A549 (cell line): Measurements from ENCODE around the gene OR8G5. TPM values are rescaled to one million over a fixed set of nuclear protein-coding genes. Genes with fewer than 3 reads are reported as not detected.

Experiments
- ATAC-seq, 2 experiments: fragments of 200-7000 bp in 1 of 2; fragments of >200 bp in 1 of 2; cut with Nextera tagmentation in 1 of 2; cut with Tn5 transposase in 1 of 2; 3 replicates each; pipeline versions ENCODE4 v1.8.0 to v1.9.1; 2018 to 2020; ENCODE audit warnings: mild to moderate bottlenecking in 1 of 2, moderate library complexity in 1 of 2
- CTCF ChIA-PET: fragments of 300-600 bp; sonication (Branson Sonifier 250); formaldehyde crosslinking; extraction: SDS; loops from one replicate; lab custom pipeline; 2021; ENCODE audit warnings: antibody characterized with exemption, inconsistent platforms; lab: Yijun Ruan, JAX
- POLR2A ChIA-PET: fragments of 350-600 bp; formaldehyde crosslinking; extraction: SDS; loops from one replicate; lab custom pipeline; 2021; ENCODE audit warnings: antibody characterized with exemption, inconsistent platforms; lab: Yijun Ruan, JAX
- DNase-seq, 2 experiments: peaks; one replicate each; pipeline versions ENCODE4 v3.0.0 to v3.0.0-alpha.2; 2011 to 2016; ENCODE audit warnings: low read depth in 1 of 2, low spot score in 1 of 2
- FAIRE-seq: peaks from 2 replicates; lab custom pipeline; 2011; peaks lifted over from hg19 to GRCh38; lab: Jason Lieb, UNC
- H3K27ac ChIP-seq, 2 experiments: fragments of >200 bp; sonication (Bioruptor Twin); formaldehyde crosslinking; 3 replicates each; pipeline ENCODE4 v1.5.1; 2016 to 2017
- H3K4me1 ChIP-seq: fragments of >200 bp; sonication (Bioruptor Twin); formaldehyde crosslinking; 3 replicates; pipeline ENCODE4 v1.6.1; 2016
- H3K4me2 ChIP-seq: fragments of >200 bp; sonication (Bioruptor Twin); formaldehyde crosslinking; 3 replicates; pipeline ENCODE4 v1.6.1; 2016
- H3K4me3 ChIP-seq: fragments of >200 bp; sonication (Bioruptor Twin); formaldehyde crosslinking; 3 replicates; pipeline ENCODE4 v1.5.1; 2016
- H3K9me3 ChIP-seq: fragments of >200 bp; sonication (Bioruptor Twin); formaldehyde crosslinking; 3 replicates; pipeline ENCODE4 v1.6.1; 2016
- BHLHE40 ChIP-seq: IDR thresholded peaks from 2 replicates; pipeline ENCODE4 v1.6.1; 2012; ENCODE audit warnings: low read depth, low read length, inconsistent platforms
- CBX8 ChIP-seq: fragments of 200-600 bp; sonication (generic); IDR thresholded peaks from 2 replicates; pipeline ENCODE4 v1.6.1; 2016
- EHMT2 ChIP-seq: fragments of 200-600 bp; sonication (generic); IDR thresholded peaks from 2 replicates; pipeline ENCODE4 v1.6.1; 2016; ENCODE audit warnings: antibody characterized with exemption, low read depth, mild to moderate bottlenecking, moderate library complexity
- GATA3 ChIP-seq: IDR thresholded peaks from 2 replicates; pipeline ENCODE4 v1.6.1; 2012; ENCODE audit warnings: borderline replicate concordance
- HEYL ChIP-seq: fragments of 250-450 bp; sonication (Bioruptor Pico); IDR thresholded peaks from 2 replicates; pipeline ENCODE4 v1.8.0; 2021; ENCODE audit warnings: mild to moderate bottlenecking, moderate library complexity
- HOXB13 ChIP-seq: fragments of 250-450 bp; sonication (Bioruptor Pico); IDR thresholded peaks from 2 replicates; pipeline ENCODE4 v1.5.0; 2020; ENCODE audit warnings: low read depth, mild to moderate bottlenecking, moderate library complexity
- JUN ChIP-seq, 2 experiments: fragments of >200 bp; sonication (Bioruptor Twin); formaldehyde crosslinking; IDR thresholded peaks; 2 replicates in 1 of 2; 3 replicates in 1 of 2; pipeline ENCODE4 v1.6.1; 2016 to 2017
- KDM1A ChIP-seq: fragments of 200-600 bp; sonication (generic); IDR thresholded peaks from 2 replicates; pipeline ENCODE4 v1.6.1; 2016; ENCODE audit warnings: low read depth, mild to moderate bottlenecking
- MAFK ChIP-seq: fragments of 450-650 bp; IDR thresholded peaks from 2 replicates; pipeline ENCODE4 v1.6.1; 2014; ENCODE audit not compliant: partially characterized antibody
- MAZ ChIP-seq: fragments of 150-350 bp; IDR thresholded peaks from 2 replicates; pipeline ENCODE4 v1.6.1; 2014; ENCODE audit warnings: antibody characterized with exemption, low read depth, low read length, borderline replicate concordance
- TFCP2L1 ChIP-seq: fragments of 250-450 bp; sonication (Bioruptor Pico); IDR thresholded peaks from 2 replicates; pipeline ENCODE4 v1.5.0; 2021; ENCODE audit warnings: mild to moderate bottlenecking
- TP53 ChIP-seq: fragments of 250-450 bp; sonication (Bioruptor Pico); IDR thresholded peaks from 2 replicates; pipeline ENCODE4 v1.5.0; 2021; ENCODE audit warnings: mild to moderate bottlenecking, moderate library complexity
- ZSCAN20 ChIP-seq: fragments of 250-450 bp; sonication (Bioruptor Pico); IDR thresholded peaks from 2 replicates; pipeline ENCODE4 v1.8.0; 2022; ENCODE audit warnings: mild to moderate bottlenecking, moderate library complexity
- WGBS: methylation state at CpG from one replicate; pipeline ENCODE4 v1.1.6; 2017; ENCODE audit errors: missing lambda C conversion rate; 5-methylcytosine and 5-hydroxymethylcytosine counted together
- polyA plus RNA-seq, 4 experiments: library from polyadenylated mRNA; depleted of rRNA in 3 of 4; stranded (reverse); fragments of >200 nt; fragmentation: RNase III in 1 of 4; extraction: RNeasy Plus Mini Kit Qiagen cat#74134 plus additional on column Dnase treatment in 1 of 4; gene quantifications; 2 replicates in 3 of 4; 3 replicates in 1 of 4; pipeline ENCODE4 v1.2.3, GENCODE V29; 2011 to 2017
- TF ChIP-seq, protein P1 (sequence below): fragments of >200 bp; sonication (Bioruptor Twin); formaldehyde crosslinking; IDR thresholded peaks from 3 replicates; pipeline ENCODE4 v1.5.1; 2016
- TF ChIP-seq, protein P2 (sequence below): fragments of 450-650 bp; IDR thresholded peaks from 2 replicates; pipeline ENCODE4 v1.6.1; 2014; ENCODE audit warnings: antibody characterized with exemption
- TF ChIP-seq, protein P3 (sequence below): fragments of >200 bp; sonication (Bioruptor Twin); formaldehyde crosslinking; IDR thresholded peaks from 3 replicates; pipeline ENCODE4 v1.6.1; 2016
- TF ChIP-seq, protein P4 (sequence below): fragments of >200 bp; sonication (Bioruptor Twin); formaldehyde crosslinking; IDR thresholded peaks from 2 replicates; pipeline ENCODE4 v1.6.1; 2016
- TF ChIP-seq, protein P5 (sequence below): fragments of 200-600 bp; sonication (generic); IDR thresholded peaks from 2 replicates; pipeline ENCODE4 v1.6.1; 2016; ENCODE audit warnings: antibody characterized with exemption, mild to moderate bottlenecking, moderate library complexity

Gene OR8G5
- polyA plus RNA-seq, 2 of the 4 experiments (the other 2 are of a cell fraction) = not detected

GRCh38 chr11:124209824-124210357, 46.3 kb upstream of the OR8G5 start:
- POLR2A ChIA-PET = no interaction called here
- ATAC-seq (no peak), FAIRE-seq (no peak)

GRCh38 chr11:124210421-124210820, 45.8 kb upstream of the OR8G5 start:
- no peaks in the 10 kb centered on the region for H3K9me3 ChIP-seq
- WGBS = no CpG with 5 or more reads among the region's 5 CpGs
- no peaks in the 10 kb centered on the region for H3K4me1 ChIP-seq
- TF ChIP-seq MAFK = no peak
- no peak for TF ChIP-seq GATA3
- TF ChIP-seq JUN (IDR thresholded peaks at IDR 0.05) = no peak
- TF ChIP-seq, protein P1, sequence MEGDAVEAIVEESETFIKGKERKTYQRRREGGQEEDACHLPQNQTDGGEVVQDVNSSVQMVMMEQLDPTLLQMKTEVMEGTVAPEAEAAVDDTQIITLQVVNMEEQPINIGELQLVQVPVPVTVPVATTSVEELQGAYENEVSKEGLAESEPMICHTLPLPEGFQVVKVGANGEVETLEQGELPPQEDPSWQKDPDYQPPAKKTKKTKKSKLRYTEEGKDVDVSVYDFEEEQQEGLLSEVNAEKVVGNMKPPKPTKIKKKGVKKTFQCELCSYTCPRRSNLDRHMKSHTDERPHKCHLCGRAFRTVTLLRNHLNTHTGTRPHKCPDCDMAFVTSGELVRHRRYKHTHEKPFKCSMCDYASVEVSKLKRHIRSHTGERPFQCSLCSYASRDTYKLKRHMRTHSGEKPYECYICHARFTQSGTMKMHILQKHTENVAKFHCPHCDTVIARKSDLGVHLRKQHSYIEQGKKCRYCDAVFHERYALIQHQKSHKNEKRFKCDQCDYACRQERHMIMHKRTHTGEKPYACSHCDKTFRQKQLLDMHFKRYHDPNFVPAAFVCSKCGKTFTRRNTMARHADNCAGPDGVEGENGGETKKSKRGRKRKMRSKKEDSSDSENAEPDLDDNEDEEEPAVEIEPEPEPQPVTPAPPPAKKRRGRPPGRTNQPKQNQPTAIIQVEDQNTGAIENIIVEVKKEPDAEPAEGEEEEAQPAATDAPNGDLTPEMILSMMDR = no peak
- ATAC-seq = no peak
- POLR2A ChIA-PET = no interaction called here
- CTCF ChIA-PET = no interaction called here
- DNase-seq = no peak
- H3K4me3 ChIP-seq = no peak overlapping the region
- no peak overlapping the region for H3K4me2 ChIP-seq
- H3K27ac ChIP-seq = no peak overlapping the region
- no peak for FAIRE-seq

More at GRCh38 chr11:124209824-124210357, 46.3 kb upstream of the OR8G5 start:
- CTCF ChIA-PET = no interaction called here
- Histone ChIP-seq H3K4me2 (no peak overlapping the region), H3K4me1 (no peaks in the 10 kb centered on the region), H3K4me3 (no peak overlapping the region), H3K27ac (no peak overlapping the region), H3K9me3 (no peaks in the 10 kb centered on the region)
- no peak for DNase-seq
- WGBS = 0% methylated on average over 1 of the region's 6 CpGs
- TF ChIP-seq MAZ = no peak
- TF ChIP-seq, protein P2, sequence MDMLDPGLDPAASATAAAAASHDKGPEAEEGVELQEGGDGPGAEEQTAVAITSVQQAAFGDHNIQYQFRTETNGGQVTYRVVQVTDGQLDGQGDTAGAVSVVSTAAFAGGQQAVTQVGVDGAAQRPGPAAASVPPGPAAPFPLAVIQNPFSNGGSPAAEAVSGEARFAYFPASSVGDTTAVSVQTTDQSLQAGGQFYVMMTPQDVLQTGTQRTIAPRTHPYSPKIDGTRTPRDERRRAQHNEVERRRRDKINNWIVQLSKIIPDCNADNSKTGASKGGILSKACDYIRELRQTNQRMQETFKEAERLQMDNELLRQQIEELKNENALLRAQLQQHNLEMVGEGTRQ = no peak
- TF ChIP-seq, protein P3, sequence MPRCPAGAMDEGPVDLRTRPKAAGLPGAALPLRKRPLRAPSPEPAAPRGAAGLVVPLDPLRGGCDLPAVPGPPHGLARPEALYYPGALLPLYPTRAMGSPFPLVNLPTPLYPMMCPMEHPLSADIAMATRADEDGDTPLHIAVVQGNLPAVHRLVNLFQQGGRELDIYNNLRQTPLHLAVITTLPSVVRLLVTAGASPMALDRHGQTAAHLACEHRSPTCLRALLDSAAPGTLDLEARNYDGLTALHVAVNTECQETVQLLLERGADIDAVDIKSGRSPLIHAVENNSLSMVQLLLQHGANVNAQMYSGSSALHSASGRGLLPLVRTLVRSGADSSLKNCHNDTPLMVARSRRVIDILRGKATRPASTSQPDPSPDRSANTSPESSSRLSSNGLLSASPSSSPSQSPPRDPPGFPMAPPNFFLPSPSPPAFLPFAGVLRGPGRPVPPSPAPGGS = no peak
- no peak for TF ChIP-seq JUN (IDR thresholded peaks at IDR 0.05)
- TF ChIP-seq EHMT2 = no peak
- TF ChIP-seq TP53 (CRISPR knock-in tag) = no peak
- TF ChIP-seq HOXB13 (CRISPR knock-in tag) = no peak
- TF ChIP-seq TFCP2L1 = no peak
- no peak for TF ChIP-seq HEYL (CRISPR knock-in tag)
- TF ChIP-seq, protein P4, sequence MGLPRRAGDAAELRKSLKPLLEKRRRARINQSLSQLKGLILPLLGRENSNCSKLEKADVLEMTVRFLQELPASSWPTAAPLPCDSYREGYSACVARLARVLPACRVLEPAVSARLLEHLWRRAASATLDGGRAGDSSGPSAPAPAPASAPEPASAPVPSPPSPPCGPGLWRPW = no peak
- TF ChIP-seq, protein P5, sequence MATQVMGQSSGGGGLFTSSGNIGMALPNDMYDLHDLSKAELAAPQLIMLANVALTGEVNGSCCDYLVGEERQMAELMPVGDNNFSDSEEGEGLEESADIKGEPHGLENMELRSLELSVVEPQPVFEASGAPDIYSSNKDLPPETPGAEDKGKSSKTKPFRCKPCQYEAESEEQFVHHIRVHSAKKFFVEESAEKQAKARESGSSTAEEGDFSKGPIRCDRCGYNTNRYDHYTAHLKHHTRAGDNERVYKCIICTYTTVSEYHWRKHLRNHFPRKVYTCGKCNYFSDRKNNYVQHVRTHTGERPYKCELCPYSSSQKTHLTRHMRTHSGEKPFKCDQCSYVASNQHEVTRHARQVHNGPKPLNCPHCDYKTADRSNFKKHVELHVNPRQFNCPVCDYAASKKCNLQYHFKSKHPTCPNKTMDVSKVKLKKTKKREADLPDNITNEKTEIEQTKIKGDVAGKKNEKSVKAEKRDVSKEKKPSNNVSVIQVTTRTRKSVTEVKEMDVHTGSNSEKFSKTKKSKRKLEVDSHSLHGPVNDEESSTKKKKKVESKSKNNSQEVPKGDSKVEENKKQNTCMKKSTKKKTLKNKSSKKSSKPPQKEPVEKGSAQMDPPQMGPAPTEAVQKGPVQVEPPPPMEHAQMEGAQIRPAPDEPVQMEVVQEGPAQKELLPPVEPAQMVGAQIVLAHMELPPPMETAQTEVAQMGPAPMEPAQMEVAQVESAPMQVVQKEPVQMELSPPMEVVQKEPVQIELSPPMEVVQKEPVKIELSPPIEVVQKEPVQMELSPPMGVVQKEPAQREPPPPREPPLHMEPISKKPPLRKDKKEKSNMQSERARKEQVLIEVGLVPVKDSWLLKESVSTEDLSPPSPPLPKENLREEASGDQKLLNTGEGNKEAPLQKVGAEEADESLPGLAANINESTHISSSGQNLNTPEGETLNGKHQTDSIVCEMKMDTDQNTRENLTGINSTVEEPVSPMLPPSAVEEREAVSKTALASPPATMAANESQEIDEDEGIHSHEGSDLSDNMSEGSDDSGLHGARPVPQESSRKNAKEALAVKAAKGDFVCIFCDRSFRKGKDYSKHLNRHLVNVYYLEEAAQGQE = no peak
- TF ChIP-seq CBX8 = no peak
- no peak for TF ChIP-seq GATA3
- no peak for TF ChIP-seq KDM1A
- no peak for TF ChIP-seq BHLHE40
- no peak for TF ChIP-seq ZSCAN20 (CRISPR knock-in tag)
